Upper lobe of left lung (tissue), 6 donors: ENCODE results near the gene ABT1. TPM values are rescaled to one million over a fixed set of nuclear protein-coding genes. Genes with fewer than 3 reads are reported as not detected.

Source experiments
- ATAC-seq, 2 donors: fragments of 200-7000 bp; cut with Tn5 transposase; one replicate each; pipeline ENCODE4 v1.9.1; 2022; ENCODE audit warnings: mild to moderate bottlenecking in 2 of 2, moderate library complexity in 2 of 2; ENCODE audit not compliant: low FRiP score in 2 of 2
- DNase-seq, 2 donors: peaks; one replicate each; pipeline ENCODE4 v3.0.0-alpha.2; 2019 to 2020
- H3K27ac ChIP-seq, 4 donors: fragments of 200-600 bp; sonication (generic); one replicate each; pipeline ENCODE4 v1.5.1; 2016 to 2019
- H3K27me3 ChIP-seq, 4 donors: fragments of 200-600 bp; sonication (generic); one replicate each; pipeline ENCODE4 v1.5.1; 2017 to 2019
- H3K36me3 ChIP-seq, 4 donors: fragments of 200-600 bp; sonication (generic); one replicate each; pipeline ENCODE4 v1.5.1; 2016 to 2019
- H3K4me1 ChIP-seq, 4 donors: fragments of 200-600 bp; sonication (generic); one replicate each; pipeline ENCODE4 v1.5.1; 2018 to 2019
- H3K4me3 ChIP-seq, 4 donors: fragments of 200-600 bp; sonication (generic); one replicate each; pipeline ENCODE4 v1.5.1; 2017 to 2019; ENCODE audit warnings: mild to moderate bottlenecking in 2 of 4, moderate library complexity in 1 of 4
- H3K9me3 ChIP-seq, 4 donors: fragments of 200-600 bp; sonication (generic); one replicate each; pipeline ENCODE4 v1.5.1; 2018 to 2019
- CTCF ChIP-seq, 6 experiments: fragments of 450-650 bp in 4 of 6; fragments of 200-600 bp in 2 of 6; sonication (generic) in 2 of 6; IDR thresholded peaks; one replicate each; pipeline ENCODE4 v1.5.1; 2016 to 2019; ENCODE audit warnings: antibody characterized with exemption in 6 of 6
- EP300 ChIP-seq, 4 donors: sonication (generic); formaldehyde crosslinking; IDR thresholded peaks; one replicate each; pipeline ENCODE4 v1.5.1; 2017; ENCODE audit warnings: antibody characterized with exemption in 4 of 4, control low read depth in 2 of 4
- POLR2A ChIP-seq, 4 donors: fragments of 450-650 bp; IDR thresholded peaks; one replicate each; pipeline ENCODE4 v1.5.1; 2016 to 2017; ENCODE audit warnings: antibody characterized with exemption in 4 of 4, mild to moderate bottlenecking in 2 of 4
- POLR2AphosphoS5 ChIP-seq, 2 donors: sonication (generic); formaldehyde crosslinking; IDR thresholded peaks; one replicate each; pipeline ENCODE4 v1.5.1; 2017; ENCODE audit warnings: antibody characterized with exemption in 2 of 2
- WGBS, 2 donors: methylation state at CpG; one replicate each; pipeline ENCODE4 v1.1.5; 2017 to 2018; 5-methylcytosine and 5-hydroxymethylcytosine counted together
- total RNA-seq, 6 donors: library from RNA; depleted of rRNA in 4 of 6; stranded (reverse); fragments of >200 nt in 4 of 6; gene quantifications; one replicate each; pipeline versions ENCODE4 v1.1.0 to v1.2.1, GENCODE V29; 2016 to 2021
- donor health status: DM: no; HTN: no; CAD: no; lungs with moderate emphysema.
- donor health status: DM: no; HTN: yes; CAD: no; lungs with severe emphysema.

The ABT1 gene
- total RNA-seq, 6 donors from 2014 or later: 6.3 to 22.5 (median 15.4) TPM

DNA sequence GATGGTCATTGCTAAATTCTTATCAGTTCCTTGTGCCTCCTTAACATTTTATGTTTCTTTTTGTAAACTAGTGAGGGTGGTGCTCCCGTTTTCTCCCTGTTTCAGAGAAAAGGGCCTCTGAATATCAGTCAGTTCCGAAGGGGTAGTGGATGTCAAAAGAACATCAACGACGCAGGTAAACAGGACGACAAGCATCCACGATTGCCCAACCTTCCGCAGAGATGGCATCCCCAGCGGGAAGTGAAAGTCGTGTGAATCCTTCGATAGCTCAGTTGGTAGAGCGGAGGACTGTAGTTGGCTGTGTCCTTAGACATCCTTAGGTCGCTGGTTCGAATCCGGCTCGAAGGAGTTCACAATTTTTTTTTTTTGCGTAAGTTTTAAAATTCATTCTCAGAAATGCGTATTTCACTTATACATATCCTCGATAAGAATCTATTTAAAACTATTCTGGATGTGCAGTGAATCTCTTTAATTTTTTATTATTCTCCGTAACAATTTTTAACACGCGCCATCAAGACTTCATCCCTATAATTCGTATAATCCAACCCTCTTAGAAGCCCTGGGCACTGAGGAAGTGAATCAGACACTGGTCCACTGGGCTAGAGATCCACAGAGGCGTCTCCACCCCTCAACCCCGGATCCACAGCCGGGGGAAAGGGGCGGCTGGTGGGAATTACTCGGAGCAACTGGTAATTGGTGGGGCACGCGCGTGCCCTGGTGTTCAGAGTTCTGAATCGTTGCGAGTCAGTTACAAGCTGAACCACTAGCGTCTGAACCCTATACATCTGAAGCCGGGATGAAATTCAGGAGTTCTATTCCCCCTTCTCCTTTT is 27.9 kb upstream of the ABT1 start:
- TF ChIP-seq EP300 (IDR thresholded peaks at IDR 0.05) (peak in 1 of 4 donors; percentile 3), CTCF (IDR thresholded peaks at IDR 0.05) (peak in 2 of 6 experiments; percentile 10 to 20), POLR2AphosphoS5 (IDR thresholded peaks at IDR 0.05) (peak in 1 of 2 donors; percentile 73), POLR2A (IDR thresholded peaks at IDR 0.05) (no peak)
- peak in 1 of 2 donors; percentile 92 for DNase-seq
- no peaks in the 10 kb centered on the region for H3K9me3 ChIP-seq
- 2 to 7% methylated on average over 34 of the region's 34 CpGs for WGBS, 2 donors
- H3K27ac ChIP-seq: peak overlapping the region in 2 of 4 donors; percentile 6 to 42
- peak overlapping the region; percentile 25 to 55 (median 47) for H3K4me3 ChIP-seq
- H3K27me3 ChIP-seq: no peaks in the 10 kb centered on the region
- no peaks in the 10 kb centered on the region for H3K36me3 ChIP-seq
- peak; percentile 77 to 84 for ATAC-seq
- peaks cover 0 to 17% (median 2%) of the 10 kb centered on the region in 4 donors for H3K4me1 ChIP-seq

DNA sequence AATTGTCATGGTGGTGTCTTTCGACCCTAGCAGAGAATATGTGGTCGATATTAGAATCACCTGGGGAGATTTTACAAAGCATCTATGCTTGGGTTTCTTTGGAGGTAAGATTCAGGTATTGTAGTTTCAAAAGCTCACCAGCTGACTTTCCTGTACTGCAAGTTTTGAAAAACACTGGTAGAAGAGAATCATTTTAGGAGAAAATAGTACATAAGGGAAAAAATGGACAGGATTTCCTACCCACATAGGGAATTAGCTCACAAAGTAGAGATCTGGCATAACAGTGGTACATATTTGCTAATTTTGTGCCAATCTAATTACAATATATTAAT is 27.4 kb upstream of the ABT1 start:
- TF ChIP-seq CTCF (IDR thresholded peaks at IDR 0.05) (no peak), POLR2A (IDR thresholded peaks at IDR 0.05) (no peak), EP300 (IDR thresholded peaks at IDR 0.05) (no peak), POLR2AphosphoS5 (IDR thresholded peaks at IDR 0.05) (no peak)
- no peak for DNase-seq
- peak overlapping the region in 1 of 4 donors; percentile 51 for H3K4me3 ChIP-seq
- no peak for ATAC-seq
- H3K36me3 ChIP-seq: no peaks in the 10 kb centered on the region
- H3K9me3 ChIP-seq: no peaks in the 10 kb centered on the region
- no peaks in the 10 kb centered on the region for H3K27me3 ChIP-seq
- WGBS, 2 donors: 10 to 22% methylated on average over 1 to 2 of the region's 2 CpGs
- H3K27ac ChIP-seq: no peak overlapping the region
- H3K4me1 ChIP-seq: peaks cover 0 to 17% (median 2%) of the 10 kb centered on the region in 4 donors

DNA sequence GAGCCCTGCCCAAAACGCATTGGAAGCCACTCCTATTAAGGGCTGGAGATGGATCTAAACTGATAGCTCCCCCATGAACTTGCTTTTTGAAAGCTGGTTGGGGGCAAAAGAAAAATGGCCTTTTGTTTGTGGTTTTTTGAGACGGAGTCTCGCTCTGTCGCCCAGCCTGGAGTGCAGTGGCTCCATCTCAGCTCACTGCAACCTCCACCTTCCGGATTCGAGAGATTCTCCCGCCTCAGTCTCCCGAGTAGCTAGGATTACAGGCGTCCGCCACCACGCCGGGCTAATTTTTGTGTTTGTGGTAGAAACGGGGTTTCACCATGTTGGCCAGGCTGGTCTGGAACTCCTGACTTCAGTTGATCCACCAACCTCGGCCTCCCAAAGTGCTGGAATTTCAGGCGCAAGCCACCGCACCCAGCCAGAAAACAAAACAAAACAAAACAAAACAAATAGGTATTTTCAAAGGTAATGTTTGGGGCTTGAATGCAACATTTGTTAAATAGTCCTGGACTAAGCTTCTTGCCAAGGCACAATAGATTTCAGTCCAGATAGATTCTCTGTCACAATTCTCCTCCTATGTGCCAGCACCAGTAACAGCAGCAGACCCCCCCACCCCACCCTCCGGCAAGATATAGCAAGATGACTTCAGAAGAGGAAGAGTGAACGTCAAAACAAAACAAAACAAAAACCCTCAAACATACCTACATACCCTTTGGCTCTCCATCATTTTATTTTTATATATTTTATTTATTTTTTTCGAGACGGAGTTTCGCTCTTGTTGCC is 26.5 kb upstream of the ABT1 start:
- DNase-seq (no peak), ATAC-seq (no peak)
- H3K4me1 ChIP-seq: peaks cover 0 to 17% (median 2%) of the 10 kb centered on the region in 4 donors
- no peak overlapping the region for H3K27ac ChIP-seq
- H3K4me3 ChIP-seq: no peak overlapping the region
- no peaks in the 10 kb centered on the region for H3K27me3 ChIP-seq
- WGBS, 2 donors: 77 to 80% methylated on average over 21 of the region's 21 CpGs
- TF ChIP-seq CTCF (IDR thresholded peaks at IDR 0.05): no peak
- no peak for TF ChIP-seq POLR2A (IDR thresholded peaks at IDR 0.05)
- TF ChIP-seq EP300 (IDR thresholded peaks at IDR 0.05): no peak
- no peak for TF ChIP-seq POLR2AphosphoS5 (IDR thresholded peaks at IDR 0.05)
- no peaks in the 10 kb centered on the region for H3K9me3 ChIP-seq
- no peaks in the 10 kb centered on the region for H3K36me3 ChIP-seq

- Histone ChIP-seq H3K4me1 (peaks cover 0 to 17% (median 2%) of the 10 kb centered on the region in 4 donors), H3K27ac (peak overlapping the region; percentile 70 to 81 (median 74)), H3K4me3 (peak overlapping the region in 3 of 4 donors; percentile 46 to 56 (median 55)), H3K36me3 (no peaks in the 10 kb centered on the region), H3K27me3 (no peaks in the 10 kb centered on the region), H3K9me3 (no peaks in the 10 kb centered on the region)
- DNase-seq: peak in 1 of 2 donors; percentile 56
- ATAC-seq: peak; percentile 78 to 84
- TF ChIP-seq POLR2A (IDR thresholded peaks at IDR 0.05) (no peak), POLR2AphosphoS5 (IDR thresholded peaks at IDR 0.05) (peak in 1 of 2 donors; percentile 11)
- 2 to 7% methylated on average over 24 of the region's 24 CpGs for WGBS, 2 donors
These were observed 25.0 kb upstream of the ABT1 start for GRCh38 chr6:26571592-26572296.
